Measurements from ENCODE around the gene LRRC7.

LRRC7 gene

DNA sequence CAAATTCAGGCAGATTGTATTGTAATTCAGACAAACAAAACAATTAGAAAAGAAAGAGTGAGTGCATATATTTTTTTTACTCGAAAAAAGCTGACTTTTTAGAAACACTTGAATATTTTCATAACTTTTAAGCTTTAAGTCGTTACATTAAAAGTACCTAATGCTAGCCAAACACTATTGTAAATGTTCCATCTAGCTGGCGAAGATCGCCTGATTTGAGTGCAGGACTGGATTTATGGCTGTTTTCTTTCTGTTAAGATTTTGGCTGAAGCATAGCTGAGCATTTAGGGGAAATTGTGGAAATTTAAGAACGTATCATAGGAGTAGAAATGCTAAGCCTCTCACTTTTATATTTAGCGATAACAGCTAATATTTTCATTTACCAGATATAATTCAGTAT, 24.6 kb downstream of the LRRC7 start:
- DNase-seq = no peak

DNA sequence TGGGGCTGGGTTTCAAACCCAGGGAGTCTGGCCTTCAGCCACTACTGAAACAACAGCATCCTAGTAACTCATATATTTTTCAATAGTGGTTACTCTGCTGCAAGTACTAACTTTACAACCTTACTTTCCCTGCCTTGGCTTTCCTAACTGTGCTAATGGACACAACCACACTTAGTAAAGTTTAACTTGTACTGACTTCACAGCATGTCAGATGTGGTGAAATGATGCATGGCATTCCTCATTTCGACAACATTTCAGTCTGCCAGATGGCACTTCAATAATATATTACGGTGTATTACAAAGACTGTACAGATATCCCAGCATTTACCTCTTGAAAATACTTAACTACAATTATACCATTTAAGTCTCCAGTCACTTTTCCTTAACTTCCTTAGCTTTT, 27.8 kb downstream of the LRRC7 start:
- DNase-seq = no peak

DNA sequence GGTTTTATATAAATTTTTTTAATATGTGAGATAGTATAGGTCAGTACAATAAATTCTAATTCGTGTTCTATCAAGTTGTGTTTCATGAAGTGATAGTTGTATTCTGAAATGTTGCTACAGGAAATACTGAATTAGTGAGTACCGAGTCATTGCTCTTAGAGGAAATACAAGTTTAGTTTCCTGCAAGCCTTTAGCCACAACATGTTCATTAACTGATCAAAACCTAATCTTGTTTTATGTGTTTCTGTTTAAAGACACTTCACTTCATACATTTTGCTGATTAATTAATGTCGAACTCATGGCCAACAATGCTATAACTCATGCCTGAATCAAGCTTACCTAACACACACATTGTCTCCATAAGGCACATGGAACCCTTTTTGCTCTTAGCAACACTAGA, 43.6 kb downstream of the LRRC7 start:
- peak; percentile 33 for DNase-seq

DNA sequence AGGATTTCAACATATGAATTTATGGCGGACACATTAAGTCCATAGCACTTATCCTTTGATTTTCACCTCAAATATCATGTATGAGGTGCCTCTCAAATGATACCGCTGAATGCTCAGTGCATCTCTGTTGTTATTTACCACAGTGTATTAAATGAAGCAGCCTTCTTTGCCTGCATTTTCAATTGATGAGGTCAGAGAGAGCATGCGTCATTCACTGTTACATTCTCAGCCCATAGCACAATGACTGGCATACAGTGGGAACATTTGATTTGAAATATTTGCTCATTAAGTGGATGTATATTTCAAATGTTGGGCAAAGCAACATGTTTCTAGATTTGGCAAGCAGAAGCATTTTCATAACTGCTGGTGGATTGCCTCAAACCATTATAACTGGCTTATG, 45.7 kb downstream of the LRRC7 start:
- no peak for DNase-seq

DNA sequence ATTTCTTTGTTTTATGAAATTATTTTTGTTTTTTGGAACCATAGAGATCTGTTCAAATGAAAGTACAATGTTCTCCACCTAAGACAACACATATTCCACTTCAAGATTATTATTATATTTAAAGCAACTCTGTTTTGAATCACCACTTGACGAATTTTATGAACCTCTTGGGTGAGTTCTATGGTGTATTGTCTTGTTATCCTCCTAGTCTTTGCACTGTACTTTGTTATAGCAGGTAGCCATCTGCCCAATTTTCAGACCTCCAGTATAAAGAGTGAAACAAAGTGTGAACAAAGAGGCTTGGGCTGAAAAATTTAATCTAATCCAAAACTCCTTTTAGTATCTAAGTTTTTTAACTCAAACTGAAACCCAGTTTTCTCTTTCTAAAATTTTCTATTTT, 71.0 kb downstream of the LRRC7 start:
- DNase-seq = no peak

DNA sequence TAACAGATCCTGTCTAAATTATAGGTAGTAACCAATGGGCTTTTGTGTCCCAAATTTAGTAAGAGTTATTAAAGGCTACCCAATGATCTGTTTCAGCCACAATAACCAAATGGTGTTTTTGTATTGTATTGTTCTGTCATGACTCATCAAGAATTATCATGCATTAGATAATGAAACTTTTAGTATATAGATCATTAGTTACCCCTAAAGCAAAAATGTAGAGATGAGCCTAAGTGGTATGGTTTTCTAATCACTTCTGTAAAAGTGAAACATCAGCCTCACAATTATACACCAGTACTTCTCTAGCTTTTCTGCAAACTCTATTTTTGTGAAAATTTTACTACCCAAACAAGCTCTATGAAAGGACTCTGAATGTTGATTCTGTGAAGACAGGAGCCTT, 71.4 kb downstream of the LRRC7 start:
- DNase-seq = no peak

DNA sequence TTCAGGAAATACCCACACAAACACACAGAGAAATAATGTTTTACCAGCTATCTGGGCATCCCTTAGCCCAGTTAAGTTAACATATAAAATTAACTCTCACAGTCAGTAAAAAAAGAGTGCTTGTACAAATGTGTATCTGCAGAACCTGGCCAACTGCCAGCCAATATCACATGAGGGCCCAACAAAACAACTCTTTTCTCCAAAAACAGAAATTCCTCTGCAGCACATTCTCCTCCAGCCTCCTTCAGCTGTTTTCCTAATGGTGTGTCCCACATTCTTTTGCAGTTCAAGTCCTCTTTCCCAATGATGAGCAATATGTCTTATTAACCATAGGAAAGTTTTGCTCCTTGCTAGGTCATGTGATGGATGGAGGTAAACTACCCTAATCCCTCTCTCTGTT, 75.5 kb downstream of the LRRC7 start:
- no peak for DNase-seq

DNA sequence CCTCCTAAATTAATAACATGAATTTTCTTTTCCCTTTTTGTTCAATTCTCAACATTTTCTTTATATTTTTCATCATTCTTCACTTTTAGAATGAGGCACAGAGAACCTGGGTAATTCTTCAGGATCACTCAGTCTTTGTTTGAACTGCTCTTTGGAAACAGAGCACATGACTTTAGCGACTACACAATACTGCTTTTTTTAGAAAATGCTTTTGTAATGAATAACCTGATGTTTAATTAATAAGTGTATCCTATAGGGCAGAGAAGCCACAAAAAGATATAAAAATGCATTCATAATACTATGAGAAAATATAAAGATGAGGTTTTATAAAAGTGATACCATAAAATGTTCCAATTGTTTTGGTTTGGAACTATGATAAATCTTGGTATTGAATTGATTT, 77.8 kb downstream of the LRRC7 start:
- no peak for DNase-seq

DNA sequence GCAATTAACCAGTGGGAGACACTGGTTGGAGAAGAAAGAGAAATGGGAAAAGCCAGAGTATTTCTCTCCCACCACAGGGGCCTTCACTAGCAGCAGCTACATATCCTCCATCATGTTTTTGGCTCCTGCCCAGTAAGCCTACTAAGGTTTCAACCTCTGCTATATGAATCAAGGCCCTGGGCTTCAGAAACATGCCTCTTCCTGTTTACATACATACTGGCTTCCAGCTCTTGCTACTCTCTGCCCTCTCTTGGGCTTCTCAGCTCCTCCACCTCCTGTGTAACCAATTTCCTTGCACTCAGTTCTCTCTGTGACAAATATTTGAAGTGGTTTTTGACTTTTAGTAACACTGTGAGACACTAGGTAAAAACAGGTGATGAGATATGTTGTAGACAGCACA, 80.8 kb downstream of the LRRC7 start:
- DNase-seq = no peak

DNA sequence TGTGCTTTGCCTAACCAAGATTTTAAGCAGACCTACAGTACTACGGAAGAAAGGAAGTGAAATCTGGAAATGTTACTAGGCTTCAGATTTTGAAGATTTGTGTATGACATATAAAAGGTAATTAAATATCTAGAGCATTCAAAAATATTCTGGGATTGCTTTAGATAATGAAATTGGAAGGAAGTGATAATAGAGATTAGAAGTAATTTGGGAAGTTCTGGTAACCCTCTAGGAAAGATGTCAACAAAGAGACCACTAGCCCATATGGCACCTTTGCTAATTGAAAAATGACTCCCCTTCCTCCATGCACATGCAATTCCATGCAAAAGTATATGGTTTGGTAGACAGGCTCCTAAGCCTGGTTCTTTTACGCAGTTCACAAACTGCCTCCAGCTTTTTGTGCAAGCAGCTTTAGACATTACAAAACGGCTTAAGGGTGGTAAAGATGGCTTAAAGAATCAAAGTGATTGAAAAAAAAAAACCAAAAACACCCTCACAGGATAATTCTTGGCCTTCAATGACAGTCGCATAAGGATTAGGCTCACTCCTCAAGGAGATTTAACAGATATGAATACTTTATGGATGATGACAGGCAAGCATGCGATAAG, 81.8 kb downstream of the LRRC7 start:
- no peak for DNase-seq

DNA sequence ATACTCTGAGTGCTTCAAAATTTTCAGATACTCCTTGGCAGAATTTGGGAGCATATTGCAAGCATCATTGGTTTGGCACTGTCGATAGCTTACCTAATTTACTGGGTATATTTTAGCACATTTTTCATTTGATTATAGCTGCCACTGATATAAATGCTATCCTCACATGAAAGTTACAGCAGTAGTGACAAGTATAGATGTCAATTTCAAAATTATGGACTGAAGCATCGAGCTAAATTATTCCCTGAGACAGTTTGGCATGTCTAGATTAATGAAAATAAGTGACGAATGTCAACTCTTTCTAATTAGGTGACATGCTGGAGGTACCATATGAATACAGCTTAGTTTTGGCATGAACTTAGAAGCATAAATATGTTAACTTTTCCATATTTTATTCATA, 83.1 kb downstream of the LRRC7 start:
- no peak for DNase-seq

DNA sequence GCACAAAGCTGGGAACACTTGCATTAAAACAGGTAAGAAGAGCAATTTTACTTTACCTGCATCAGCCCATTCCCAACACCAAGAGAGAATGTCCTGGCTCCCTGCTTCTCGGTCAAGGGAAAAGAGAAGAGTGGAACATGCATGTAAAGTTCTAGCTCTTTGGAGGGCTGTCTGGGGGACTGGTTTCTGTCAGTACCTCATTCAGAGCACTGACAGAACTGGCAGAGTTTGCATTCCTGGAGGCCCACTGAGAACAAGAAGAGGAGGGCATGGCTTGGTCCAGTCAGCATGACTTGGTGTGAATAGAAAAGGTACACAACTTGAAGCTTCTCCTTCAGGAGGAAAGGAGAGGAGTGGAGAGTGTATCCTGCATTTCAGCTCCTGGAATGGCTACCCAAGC, 83.9 kb downstream of the LRRC7 start:
- DNase-seq = no peak

DNA sequence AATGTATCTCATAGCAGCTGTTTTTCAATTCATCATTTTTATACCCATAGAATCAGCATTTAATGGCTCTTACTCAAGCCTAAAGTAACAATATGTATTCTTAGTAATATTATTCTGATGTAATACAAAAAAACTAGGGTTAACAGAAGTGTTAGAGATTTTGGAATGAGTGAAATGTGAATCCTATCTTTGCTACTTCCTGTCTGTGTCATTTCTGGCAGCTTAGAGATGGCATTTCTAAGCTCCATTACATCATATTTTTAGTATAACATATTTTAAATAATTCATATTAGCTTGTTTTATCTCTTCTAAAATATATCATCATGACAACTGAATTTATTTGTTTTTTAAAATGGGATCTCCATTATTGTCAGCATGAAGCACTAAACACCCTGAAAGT, 90.2 kb downstream of the LRRC7 start:
- no peak for DNase-seq

DNA sequence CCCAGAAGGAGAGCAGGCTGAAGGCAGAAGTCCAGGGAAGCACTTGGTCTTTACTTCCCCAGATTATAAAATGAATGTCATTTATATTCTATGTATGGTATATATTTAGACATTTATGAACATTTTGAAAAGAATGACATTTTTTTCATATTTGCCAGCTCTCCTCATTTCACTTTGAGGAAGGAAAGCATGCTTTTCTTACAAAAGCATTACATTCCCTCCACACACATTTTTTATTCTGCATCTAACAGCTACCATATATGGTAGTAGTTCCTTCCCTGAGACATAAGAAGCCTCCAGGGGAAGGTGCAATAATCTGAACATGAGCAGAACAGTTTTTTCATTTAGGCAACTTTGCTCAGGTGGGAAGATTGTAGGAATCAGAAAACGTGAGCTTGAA, 94.0 kb downstream of the LRRC7 start:
- DNase-seq = no peak

DNA sequence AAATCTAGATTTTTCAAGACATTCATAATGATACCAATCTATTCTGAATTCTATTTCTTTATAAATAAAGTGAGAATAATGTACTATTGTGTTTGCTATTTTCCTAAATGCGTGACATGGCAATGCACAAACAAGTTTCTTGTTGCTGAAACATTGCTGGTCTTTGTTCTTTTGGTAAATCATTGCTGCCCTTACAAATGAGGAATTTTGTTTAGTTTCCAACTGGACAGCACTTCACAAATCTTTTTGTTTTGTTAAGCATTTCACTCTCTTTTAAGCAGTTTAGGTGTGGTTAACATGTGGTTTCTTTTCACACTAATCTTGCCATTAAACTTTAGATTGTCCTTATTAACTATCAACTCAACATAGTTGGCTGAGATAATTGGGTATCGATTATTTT, 94.6 kb downstream of the LRRC7 start:
- no peak for DNase-seq

DNA sequence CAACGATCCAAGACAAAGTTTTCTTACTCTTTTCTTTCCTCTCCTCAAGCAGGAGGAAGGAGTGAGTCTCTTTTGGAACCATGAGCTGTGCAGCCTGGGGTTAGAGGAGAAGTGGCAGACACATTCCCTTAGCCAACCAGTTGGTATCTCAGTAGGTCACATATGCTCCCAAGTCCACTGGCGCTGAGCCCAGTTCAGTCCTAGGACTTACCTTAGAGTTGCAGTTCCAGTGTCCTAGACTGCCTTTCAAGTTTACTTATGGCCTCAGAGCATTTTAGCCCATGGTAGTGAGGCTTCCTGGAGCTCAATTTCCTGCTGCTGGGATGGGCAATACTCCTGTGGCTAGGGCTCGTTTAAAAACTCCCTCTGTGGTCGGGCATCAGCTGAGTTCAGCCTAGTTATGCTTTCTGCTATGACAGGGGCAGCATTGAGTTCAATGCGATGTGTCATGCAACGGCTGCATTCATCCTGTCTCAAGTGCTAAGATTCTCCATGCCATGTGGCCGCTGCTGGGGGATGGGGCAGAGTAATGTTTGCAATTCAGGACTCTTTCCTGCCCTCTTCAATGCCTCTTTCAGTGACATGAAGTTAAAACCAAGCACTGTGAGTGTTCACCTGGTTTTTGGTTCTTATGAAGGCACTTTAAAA, 103.8 kb downstream of the LRRC7 start:
- no peak for DNase-seq

DNA sequence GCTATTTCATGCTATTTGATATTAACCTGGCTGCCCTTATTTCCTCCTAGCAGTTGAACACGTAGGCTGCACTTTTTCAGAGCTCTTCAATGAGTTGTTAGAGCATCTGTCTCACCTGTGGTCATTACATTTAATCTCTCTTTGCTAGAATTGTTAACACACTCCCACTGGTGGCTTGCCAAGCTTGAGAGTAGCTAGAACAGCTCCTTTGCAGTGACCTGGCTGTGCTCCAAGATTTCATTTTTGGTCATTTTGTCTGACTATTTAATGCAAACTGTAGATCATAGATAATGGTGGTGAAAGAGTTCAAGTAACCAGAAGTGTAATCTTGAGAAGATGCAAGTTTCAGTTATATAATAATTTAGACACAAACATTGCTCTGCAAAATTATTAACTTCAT, 105.6 kb downstream of the LRRC7 start:
- DNase-seq = no peak

DNA sequence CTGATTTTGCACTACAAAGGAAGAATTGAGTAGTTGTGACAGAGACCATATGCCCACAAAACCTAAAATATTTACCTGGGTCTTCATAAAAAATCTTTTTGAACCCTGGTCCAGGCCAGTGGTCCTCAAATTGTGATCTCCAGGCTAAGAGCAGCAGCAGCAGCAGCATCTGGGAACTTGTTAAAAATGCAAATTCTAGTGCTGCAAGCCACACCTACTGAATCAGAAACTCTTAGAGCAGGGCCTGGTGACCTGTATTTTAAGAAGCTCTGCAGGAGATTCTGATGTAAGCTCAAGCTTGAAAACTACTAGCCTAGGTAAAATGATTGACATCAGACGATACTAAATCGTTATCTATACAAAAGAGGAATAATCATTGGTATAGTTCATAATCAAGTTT, 112.2 kb downstream of the LRRC7 start:
- no peak for DNase-seq

DNA sequence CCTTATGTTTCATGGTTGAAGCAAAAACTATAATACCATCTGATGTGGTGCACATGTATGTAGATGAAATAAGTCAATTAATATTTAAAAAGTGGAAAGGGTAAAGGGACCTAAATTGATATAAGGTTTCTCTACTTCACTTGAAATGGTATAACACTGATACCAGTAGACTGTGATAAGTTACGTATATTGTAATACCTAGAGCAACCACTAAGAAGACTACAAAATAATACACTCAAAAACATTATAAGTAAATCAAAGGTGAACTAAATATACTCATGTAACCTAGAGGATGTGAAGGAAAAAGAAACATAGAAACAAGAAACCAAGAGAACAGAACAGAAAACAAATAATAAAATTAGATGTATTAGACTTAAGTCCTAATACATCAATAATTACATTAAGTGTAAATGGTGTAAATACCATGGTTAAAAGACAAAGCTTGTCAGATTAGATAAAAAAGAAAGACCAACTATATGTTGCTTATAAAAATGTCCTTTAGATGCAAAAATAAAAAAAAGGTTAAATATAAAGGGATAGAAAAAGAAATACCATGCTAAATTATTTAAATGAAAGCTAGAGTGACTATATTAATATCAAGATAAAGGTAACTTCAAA, 118.8 kb downstream of the LRRC7 start:
- no peak for DNase-seq

DNA sequence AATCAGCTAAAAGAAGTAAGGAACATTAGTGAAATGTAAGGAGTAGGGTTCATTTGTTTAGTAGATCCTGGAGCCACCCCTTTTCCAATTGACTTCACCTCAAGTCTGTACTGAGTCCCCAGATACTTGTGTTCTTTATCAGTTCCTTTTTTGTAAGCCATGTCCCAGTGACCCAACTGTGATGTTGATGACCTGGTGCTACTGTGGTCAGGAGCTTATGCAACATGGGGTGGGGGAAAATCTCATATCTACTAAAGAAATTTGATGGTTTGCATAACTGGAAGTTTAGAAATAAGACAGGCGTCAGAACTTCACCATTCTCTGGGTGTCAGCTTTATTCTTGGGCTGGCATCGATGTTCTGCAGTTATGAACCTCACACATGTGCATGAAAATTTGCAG, 120.5 kb downstream of the LRRC7 start:
- no peak for DNase-seq

DNA sequence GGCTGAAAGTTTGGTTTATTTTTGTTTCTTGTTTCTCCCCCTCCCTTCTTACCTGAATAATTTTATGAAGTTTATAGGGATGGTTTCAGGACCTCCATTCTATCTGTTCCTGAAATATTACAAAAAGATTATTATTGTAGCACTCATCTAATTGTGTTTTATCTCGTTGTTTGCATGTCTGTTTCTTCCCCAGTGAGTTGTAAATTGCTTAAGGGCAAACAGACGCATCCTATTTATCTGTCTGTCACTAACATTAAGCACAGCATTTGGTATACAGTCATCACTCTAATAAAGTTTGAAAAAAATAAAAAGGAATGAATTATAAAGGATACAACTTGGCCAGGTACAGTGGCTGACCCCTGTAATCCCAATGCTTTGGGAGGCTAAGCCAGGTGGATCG, 123.5 kb downstream of the LRRC7 start:
- DNase-seq = no peak

DNA sequence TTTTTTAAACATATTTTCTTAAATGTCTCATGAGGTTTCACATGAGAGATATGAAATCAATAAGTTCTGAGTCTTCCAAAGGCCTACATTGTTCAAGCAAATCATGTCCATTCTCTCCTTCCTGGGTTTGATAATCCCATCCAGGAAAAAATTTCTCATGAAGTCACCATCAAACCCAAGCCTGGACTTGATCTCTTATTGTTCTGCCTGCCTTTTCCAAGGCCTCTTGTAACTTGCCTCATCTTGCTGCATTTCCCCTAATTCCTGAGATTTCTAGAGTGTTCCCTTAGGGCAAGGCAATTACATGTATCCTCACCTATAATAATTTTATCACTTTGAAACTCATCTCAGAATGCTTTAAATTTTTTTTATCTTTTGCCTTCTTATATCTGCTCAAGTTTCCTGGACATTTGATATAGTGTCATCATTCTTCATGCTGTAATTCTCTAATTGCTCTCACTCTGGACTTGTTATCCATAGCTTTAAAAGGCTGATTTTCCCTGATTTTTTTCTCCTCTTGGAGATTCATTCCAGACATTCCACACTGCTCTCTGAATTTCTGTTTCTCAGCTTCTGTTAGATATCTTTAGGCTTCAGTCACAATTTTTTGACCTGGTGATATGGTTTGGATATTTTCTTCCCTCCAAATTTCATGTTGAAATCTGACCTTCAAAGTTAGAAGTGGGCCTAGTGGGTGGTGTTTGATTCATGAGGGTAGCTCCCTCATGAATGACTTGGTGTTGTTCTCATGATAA, 126.4 kb downstream of the LRRC7 start:
- DNase-seq = no peak

DNA sequence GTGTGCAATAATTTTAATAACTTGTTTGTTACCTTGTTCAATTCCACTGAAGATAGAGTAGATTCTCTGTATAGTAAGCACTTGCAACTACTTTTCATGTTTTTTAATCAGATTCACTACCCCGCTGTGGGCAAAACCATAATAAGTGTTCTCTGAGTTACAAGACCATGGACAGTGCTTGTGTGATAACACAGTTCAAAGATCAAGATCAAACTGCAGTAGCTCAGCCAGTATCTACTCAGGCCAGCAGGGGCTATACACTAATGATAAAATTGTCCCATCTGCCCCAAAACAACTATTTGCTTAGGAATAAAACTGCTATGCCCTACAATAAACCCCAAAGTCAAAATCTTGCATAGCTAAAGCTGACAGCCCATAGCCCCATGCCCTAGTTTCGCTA, 129.6 kb downstream of the LRRC7 start:
- DNase-seq = no peak

DNA sequence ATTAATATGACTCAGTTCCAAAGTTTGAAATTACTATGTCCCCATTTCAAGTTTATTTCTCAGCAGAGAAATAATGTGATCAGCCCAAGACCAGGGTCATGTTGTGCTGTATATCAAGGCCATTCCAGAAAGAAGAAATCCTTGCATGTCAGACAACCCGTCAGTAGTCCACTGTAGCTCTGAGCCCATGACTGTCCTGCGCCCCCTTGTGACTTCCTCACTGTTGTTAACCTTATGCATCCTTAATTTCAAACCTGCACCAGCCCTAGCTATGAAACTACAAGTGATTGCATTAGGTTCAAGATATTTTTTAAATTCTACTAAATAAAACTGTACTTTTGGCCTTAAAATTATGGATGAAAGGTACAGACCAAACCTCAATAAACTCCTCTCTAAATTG, 133.0 kb downstream of the LRRC7 start:
- DNase-seq = no peak
